Measurements from ENCODE around the gene THAP7. TPM values are rescaled to one million over a fixed set of nuclear protein-coding genes. Genes with fewer than 3 reads are reported as not detected.

Gene THAP7
- total RNA-seq, 4 donors from 2014 or later, result 19.8 to 54.7 (median 29.5) TPM

GRCh38 chr22:20970939-20971657 lies 30.8 kb downstream of the THAP7 start:
- Histone ChIP-seq H3K4me3 (no peak overlapping the region), H3K9me3 (no peaks in the 10 kb centered on the region), H3K36me3 (no peaks in the 10 kb centered on the region), H3K27ac (no peak overlapping the region), H3K4me1 (peaks cover 0 to 5% (median 0%) of the 10 kb centered on the region in 4 donors), H3K27me3 (no peaks in the 10 kb centered on the region)
- TF ChIP-seq POLR2A (IDR thresholded peaks at IDR 0.05) (no peak), CTCF (IDR thresholded peaks at IDR 0.05) (no peak)
- DNase-seq, result no peak

- DNase-seq, result no peak
- no peak overlapping the region for H3K27ac ChIP-seq
Measured at GRCh38 chr22:20968281-20968977, 33.5 kb downstream of the THAP7 start.

GRCh38 chr22:20967697-20968211 lies 34.2 kb downstream of the THAP7 start:
- Histone ChIP-seq H3K36me3 (no peaks in the 10 kb centered on the region), H3K27ac (no peak overlapping the region), H3K27me3 (no peaks in the 10 kb centered on the region), H3K9me3 (no peaks in the 10 kb centered on the region), H3K4me3 (no peak overlapping the region), H3K4me1 (peaks cover 6 to 18% (median 15%) of the 10 kb centered on the region in 4 donors)
- DNase-seq, result no peak
- TF ChIP-seq POLR2A (IDR thresholded peaks at IDR 0.05) (no peak), CTCF (IDR thresholded peaks at IDR 0.05) (no peak)

More at GRCh38 chr22:20968281-20968977, 33.5 kb downstream of the THAP7 start:
- no peaks in the 10 kb centered on the region for H3K27me3 ChIP-seq
- H3K9me3 ChIP-seq, result no peaks in the 10 kb centered on the region
- no peaks in the 10 kb centered on the region for H3K36me3 ChIP-seq
- H3K4me1 ChIP-seq, result peaks cover 6 to 18% (median 15%) of the 10 kb centered on the region in 4 donors
- H3K4me3 ChIP-seq, result no peak overlapping the region
- no peak for TF ChIP-seq POLR2A (IDR thresholded peaks at IDR 0.05)
- no peak for TF ChIP-seq CTCF (IDR thresholded peaks at IDR 0.05)

- TF ChIP-seq POLR2A (IDR thresholded peaks at IDR 0.05) (no peak), CTCF (IDR thresholded peaks at IDR 0.05) (no peak)
- no peak within 1 kb of the TSS for H3K27ac ChIP-seq
Measured at GRCh38 chr22:20966883-20967696, 34.8 kb downstream of the THAP7 start, which contains the start of gene AIFM3. Gene AIFM3, plus strand, starts transcription at chr22:20967255. Its CDS starts 690 bp downstream, at chr22:20967945.

More at GRCh38 chr22:20966883-20967696, 34.8 kb downstream of the THAP7 start, which contains the start of gene AIFM3:
- Histone ChIP-seq H3K4me3 (no peak within 1 kb of the TSS), H3K36me3 (no peaks in the 10 kb centered on the region), H3K9me3 (no peaks in the 10 kb centered on the region), H3K4me1 (peaks cover 6 to 18% (median 15%) of the 10 kb centered on the region in 4 donors), H3K27me3 (no peaks in the 10 kb centered on the region)
- no peak for DNase-seq
